NCI-H128 (cell line): ENCODE measurements around the gene COL24A1.
A peak's percentile ranks its signal among the peaks of the same experiment; 100 is the strongest.

Experiments
- DNase-seq: peaks from one replicate; lab custom pipeline; 2025; ENCODE audit not compliant: unreplicated experiment; lab: John Stamatoyannopoulos, UW

Gene COL24A1

GRCh38 chr1:86156566-86157455, at the start of gene COL24A1:
COL24A1 (minus strand) TSS chr1:86156772; CDS start chr1:86156396, 376 bp downstream.
- DNase-seq, result peak; percentile 26

DNA sequence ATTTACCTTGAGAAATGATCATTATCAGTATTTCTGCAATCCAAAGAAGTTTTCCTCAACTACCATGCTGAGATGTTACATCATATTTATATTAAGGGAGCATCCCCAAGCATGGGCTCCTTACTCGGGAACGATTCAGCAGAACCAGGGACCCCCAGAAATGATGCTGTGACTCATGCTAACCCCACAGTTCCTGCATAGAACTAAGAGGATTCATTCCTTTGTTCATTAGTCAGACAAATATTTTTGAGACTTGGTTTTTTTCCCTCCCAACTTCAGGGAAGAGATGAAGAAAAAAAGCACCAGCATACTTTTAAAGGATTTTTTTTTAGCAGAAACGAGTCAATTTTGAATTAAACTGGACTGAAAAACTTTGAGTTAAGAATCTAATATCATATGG, 49.2 kb upstream of the COL24A1 start:
- DNase-seq, result no peak

GRCh38 chr1:86202552-86203340, 46.2 kb upstream of the COL24A1 start:
- DNase-seq, result no peak

- DNase-seq, result no peak
Observed at GRCh38 chr1:86201311-86201710, 44.7 kb upstream of the COL24A1 start.

DNA sequence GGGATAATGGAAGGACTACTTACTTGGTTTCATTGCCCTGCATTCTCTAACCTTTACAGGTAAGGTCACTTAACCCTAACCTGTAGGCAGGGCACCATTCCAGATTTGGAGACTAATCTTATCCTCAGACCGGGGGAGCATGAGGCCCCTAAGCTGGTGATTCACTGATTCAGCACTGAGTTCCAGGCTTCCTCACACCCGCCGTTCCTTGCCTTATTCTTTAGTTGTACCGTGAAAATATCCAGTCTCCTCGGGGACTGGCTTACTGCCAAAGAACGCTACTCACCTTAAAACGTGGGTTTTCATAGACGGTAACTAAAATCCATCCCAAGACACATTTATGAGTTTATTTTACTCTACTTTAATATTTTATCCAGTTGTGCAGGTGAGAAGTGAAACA, 44.3 kb upstream of the COL24A1 start:
- no peak for DNase-seq

DNA sequence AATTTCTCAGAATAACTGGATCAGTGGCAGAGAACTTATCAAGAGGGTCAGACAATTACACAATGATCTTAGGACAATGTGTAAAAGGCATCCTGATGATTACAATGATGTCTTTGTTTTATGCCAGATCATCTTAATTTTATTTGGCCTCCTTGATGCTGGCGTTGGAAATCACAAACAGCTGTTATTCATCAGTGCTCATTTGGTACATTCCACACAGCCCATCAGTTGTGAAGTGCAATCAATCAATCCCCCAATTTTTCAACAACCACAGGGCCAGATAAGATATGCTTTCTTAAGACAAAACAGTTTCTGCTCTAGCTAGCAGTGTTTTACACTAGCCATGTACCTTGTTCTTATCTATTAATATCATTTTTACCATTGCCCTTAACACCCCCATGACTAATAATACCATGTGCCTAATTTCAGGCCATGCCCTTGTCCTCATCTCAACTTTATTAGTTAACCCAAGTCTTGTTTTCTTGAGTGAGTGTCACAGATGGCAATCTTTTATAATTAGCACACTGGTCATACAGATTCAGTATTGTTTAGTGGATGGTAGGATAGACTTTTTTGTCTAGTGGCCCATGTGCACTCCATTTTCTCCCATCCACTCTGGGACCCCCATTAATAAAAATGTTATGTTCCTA, 40.8 kb upstream of the COL24A1 start:
- DNase-seq, result no peak

DNA sequence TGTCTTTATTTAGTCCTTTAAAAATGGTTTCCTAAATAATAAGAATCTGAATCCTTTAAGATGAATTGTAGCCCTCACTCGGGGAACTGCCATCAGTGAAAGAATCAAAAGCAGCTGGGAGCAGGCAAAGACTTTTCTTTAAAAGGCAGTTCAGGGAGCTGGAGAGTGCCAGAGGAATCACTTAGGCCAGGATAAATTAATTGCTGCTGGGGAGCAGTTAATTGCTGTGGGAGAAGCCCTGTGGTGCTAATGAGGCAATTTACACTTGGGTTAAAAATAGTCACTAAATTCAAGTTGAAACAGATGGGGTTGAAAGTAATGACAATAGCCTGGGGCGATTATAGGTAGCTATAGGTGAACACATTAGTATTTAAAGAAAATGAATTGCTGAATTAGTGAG, 38.7 kb upstream of the COL24A1 start:
- DNase-seq, result no peak

DNA sequence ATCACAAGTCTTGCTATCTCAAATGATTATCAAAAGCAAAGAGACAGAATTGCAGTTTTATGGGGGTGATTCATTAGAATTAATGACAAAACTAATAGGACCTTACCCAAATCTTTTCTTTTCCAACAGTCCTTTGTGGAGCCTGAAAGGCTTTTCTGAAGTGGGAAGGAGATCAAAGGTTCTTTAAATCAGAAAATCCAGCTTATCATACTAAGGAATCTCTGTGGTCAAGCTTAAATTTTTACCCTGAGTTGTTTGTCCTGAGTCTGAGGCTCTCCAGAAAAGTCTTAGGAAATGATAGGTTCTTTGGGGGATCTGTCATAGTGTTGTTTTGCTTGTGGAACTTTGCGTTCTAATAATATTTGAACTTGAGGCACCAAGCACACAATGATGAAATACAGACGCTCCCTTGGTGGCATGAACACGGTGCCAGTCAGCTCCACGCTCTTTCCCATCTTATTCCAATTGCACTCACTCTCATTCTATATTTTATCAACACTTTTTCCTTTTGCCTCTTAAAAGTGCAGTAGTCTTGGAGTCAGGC, 38.0 kb upstream of the COL24A1 start:
- no peak for DNase-seq

GRCh38 chr1:86192417-86192816, 35.8 kb upstream of the COL24A1 start:
- DNase-seq, result no peak

GRCh38 chr1:86191958-86192357, 35.4 kb upstream of the COL24A1 start:
- DNase-seq, result no peak

GRCh38 chr1:86190873-86191272, 34.3 kb upstream of the COL24A1 start:
- DNase-seq, result no peak

GRCh38 chr1:86184426-86184825, 27.9 kb upstream of the COL24A1 start:
- no peak for DNase-seq

- DNase-seq, result no peak
Observed at GRCh38 chr1:86183810-86184209, 27.2 kb upstream of the COL24A1 start.

DNA sequence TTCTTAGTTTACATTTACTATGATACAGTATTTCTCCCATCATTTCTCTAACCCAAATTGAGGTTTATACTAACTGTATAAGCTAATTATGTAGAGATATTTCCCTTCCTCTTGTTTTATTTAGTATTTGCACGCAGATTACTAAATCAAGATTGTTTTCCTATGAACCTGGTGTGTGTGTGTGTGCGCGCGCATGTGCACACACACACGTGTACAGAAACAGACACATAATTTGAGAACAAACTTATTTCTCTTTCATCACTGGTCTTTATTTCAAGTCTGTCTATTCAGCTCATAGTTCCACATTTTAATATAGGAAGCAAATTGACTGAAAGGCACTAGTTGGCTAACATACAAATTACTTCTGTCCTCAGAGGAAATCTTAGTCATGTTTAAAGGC, 19.7 kb upstream of the COL24A1 start:
- DNase-seq, result no peak

DNA sequence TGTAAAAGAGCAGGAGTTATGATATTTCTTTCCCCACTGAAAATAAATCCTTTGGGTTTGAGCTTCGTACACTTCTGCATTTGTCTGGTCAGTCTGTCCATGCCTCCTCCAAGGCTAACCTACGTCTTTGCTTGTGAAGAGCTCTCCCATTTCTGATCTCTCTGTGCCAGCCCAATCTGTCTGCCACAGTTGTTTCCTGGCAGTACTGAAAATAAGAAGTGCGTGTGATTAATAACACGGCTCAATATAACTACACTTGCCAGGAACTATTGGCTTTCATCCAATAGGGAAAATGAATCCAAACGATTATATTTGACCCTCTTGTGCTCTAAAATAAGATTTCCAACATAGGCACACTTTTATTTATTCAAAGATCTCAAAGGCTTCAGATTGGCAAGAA, 19.2 kb upstream of the COL24A1 start:
- no peak for DNase-seq

DNA sequence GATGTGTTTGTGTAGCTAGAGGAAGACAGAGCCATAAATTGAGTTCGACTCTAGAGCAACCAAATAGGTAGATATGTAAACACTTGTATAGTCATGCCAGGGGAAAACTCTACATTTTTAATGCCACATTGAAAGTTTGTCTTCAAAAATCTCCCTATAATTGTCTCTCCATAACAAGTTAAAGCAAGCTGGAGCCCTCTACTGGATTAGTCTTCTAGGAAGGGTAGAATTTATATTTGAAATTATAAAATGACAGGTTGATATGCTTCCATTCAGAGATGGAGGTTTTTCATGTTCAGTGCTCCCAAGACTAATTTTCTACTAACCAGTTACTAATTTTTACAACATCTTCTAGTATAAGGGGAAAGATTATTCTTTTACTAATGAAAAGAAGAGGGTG, 13.1 kb upstream of the COL24A1 start:
- no peak for DNase-seq

- no peak for DNase-seq
Observed at GRCh38 chr1:86159800-86160199, 3.2 kb upstream of the COL24A1 start.

GRCh38 chr1:86155807-86156565, 586 bp downstream of the COL24A1 start:
- DNase-seq, result peak; percentile 4

GRCh38 chr1:86155051-86155806, 1.3 kb downstream of the COL24A1 start:
- DNase-seq, result no peak

- DNase-seq, result no peak
Observed at GRCh38 chr1:86154571-86155050, 2.0 kb downstream of the COL24A1 start.
